ENCODE data around the gene PTPN20.

DNA sequence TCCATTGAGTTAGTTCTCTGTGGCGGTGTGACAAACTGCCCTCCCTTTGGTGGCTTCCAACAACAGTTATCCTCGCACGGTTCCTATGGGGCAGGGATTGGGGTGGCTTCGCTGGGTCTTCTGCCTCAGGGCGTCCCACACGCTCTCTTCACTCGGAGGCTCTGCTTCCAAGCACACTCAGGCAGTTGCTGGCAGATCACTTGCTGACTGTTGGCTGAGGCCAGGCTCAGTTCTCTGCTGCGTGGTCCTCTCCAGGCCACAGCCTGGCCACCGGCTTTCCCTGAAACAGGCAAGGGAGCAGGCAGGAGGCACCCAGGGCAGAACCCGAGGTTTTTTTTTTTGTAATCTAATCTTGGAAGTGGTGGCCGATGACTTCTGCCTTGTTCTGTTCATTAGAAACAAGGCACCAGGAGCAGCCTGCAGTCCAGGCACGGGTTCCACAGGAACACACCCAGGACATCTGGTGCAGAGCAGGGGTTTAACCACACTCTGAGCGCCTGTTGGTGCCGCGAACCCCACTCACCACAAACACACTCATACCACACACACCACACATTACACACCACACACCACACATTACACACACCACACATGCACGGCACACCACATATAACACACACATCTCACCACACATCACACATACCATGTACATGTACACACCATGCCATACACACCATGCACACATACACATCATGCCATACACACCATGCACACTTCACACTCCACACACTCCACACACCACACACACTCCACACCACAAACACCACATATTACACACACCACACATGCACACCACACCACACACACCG is 112.2 kb downstream of the PTPN20 start:
- TF ChIP-seq, protein P1, sequence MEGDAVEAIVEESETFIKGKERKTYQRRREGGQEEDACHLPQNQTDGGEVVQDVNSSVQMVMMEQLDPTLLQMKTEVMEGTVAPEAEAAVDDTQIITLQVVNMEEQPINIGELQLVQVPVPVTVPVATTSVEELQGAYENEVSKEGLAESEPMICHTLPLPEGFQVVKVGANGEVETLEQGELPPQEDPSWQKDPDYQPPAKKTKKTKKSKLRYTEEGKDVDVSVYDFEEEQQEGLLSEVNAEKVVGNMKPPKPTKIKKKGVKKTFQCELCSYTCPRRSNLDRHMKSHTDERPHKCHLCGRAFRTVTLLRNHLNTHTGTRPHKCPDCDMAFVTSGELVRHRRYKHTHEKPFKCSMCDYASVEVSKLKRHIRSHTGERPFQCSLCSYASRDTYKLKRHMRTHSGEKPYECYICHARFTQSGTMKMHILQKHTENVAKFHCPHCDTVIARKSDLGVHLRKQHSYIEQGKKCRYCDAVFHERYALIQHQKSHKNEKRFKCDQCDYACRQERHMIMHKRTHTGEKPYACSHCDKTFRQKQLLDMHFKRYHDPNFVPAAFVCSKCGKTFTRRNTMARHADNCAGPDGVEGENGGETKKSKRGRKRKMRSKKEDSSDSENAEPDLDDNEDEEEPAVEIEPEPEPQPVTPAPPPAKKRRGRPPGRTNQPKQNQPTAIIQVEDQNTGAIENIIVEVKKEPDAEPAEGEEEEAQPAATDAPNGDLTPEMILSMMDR (conservative IDR thresholded peaks at IDR 0.05; ENCODE audit: low read length): no peak
- TF ChIP-seq EZH2phosphoT487 (IDR thresholded peaks at IDR 0.05; ENCODE audit: borderline replicate concordance): no peak
